ENCODE measurements around the gene PTPRT. TPM values are rescaled to one million over a fixed set of nuclear protein-coding genes. Genes with fewer than 3 reads are reported as not detected.

The PTPRT gene
- total and polyA plus RNA-seq, 4 donors: 0.14 to 2.8 (median 0.40) TPM

DNA sequence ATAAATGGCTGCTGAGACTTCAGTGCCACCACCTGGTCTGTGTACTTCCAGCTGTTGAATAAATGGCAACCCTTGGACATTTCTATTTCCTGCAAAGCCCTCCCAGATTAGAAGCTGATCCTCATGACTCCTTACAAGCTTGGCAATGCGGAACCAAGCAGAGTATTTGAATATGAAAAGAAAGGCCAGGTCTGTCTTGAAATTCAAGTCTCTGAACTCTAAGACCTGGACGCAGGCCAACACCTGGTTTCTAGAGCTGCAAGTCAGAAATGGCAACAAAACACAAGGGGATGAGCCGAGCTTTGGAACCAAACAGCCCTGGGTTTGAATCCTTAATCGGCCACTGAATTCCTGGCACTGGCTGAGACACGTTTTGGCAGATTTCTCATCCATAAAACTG is 353.4 kb downstream of the PTPRT start:
- no peaks in the 10 kb centered on the region for H3K4me1 ChIP-seq (ENCODE audit: control insufficient read depth in 4 of 4, insufficient read depth in 4 of 4, low read length in 3 of 4)
- no peak for TF ChIP-seq NR2F2 (IDR thresholded peaks at IDR 0.05)
- TF ChIP-seq RAD21 (IDR thresholded peaks at IDR 0.05): no peak
- TF ChIP-seq RXRA (IDR thresholded peaks at IDR 0.05): no peak
- no peak for TF ChIP-seq TAF1 (conservative IDR thresholded peaks at IDR 0.05)
- no peak for TF ChIP-seq YY1 (IDR thresholded peaks at IDR 0.05)
- TF ChIP-seq, protein P1, sequence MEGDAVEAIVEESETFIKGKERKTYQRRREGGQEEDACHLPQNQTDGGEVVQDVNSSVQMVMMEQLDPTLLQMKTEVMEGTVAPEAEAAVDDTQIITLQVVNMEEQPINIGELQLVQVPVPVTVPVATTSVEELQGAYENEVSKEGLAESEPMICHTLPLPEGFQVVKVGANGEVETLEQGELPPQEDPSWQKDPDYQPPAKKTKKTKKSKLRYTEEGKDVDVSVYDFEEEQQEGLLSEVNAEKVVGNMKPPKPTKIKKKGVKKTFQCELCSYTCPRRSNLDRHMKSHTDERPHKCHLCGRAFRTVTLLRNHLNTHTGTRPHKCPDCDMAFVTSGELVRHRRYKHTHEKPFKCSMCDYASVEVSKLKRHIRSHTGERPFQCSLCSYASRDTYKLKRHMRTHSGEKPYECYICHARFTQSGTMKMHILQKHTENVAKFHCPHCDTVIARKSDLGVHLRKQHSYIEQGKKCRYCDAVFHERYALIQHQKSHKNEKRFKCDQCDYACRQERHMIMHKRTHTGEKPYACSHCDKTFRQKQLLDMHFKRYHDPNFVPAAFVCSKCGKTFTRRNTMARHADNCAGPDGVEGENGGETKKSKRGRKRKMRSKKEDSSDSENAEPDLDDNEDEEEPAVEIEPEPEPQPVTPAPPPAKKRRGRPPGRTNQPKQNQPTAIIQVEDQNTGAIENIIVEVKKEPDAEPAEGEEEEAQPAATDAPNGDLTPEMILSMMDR (IDR thresholded peaks at IDR 0.05; ENCODE audit: low read depth, low read length, missing input control): no peak
- TF ChIP-seq HNF4G (IDR thresholded peaks at IDR 0.05): no peak
- no peak for TF ChIP-seq FOXA1 (IDR thresholded peaks at IDR 0.05)
- TF ChIP-seq EGR1 (IDR thresholded peaks at IDR 0.05; ENCODE audit: low read depth in 2 of 2): no peak
- TF ChIP-seq, protein P2, sequence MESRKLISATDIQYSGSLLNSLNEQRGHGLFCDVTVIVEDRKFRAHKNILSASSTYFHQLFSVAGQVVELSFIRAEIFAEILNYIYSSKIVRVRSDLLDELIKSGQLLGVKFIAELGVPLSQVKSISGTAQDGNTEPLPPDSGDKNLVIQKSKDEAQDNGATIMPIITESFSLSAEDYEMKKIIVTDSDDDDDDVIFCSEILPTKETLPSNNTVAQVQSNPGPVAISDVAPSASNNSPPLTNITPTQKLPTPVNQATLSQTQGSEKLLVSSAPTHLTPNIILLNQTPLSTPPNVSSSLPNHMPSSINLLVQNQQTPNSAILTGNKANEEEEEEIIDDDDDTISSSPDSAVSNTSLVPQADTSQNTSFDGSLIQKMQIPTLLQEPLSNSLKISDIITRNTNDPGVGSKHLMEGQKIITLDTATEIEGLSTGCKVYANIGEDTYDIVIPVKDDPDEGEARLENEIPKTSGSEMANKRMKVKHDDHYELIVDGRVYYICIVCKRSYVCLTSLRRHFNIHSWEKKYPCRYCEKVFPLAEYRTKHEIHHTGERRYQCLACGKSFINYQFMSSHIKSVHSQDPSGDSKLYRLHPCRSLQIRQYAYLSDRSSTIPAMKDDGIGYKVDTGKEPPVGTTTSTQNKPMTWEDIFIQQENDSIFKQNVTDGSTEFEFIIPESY (IDR thresholded peaks at IDR 0.05): no peak
- no peak for TF ChIP-seq GABPA (IDR thresholded peaks at IDR 0.05 in 1 of 2, conservative IDR thresholded peaks at IDR 0.05 in 1 of 2)
- no peak overlapping the region for H3K9ac ChIP-seq (ENCODE audit: low read depth in 1 of 2, low read length in 2 of 2)
- H3K4me3 ChIP-seq (ENCODE audit: low read depth in 1 of 3, low read length in 3 of 3): no peak overlapping the region
- H3K36me3 ChIP-seq (ENCODE audit: control insufficient read depth in 4 of 4, insufficient read depth in 3 of 4, low read depth in 1 of 4, low read length in 3 of 4): no peaks in the 10 kb centered on the region
- 86% methylated on average over 5 of the region's 5 CpGs for WGBS
- no peak overlapping the region for H3K27ac ChIP-seq (ENCODE audit: low read depth in 1 of 2, low read length in 2 of 2)
- H3K9me3 ChIP-seq (ENCODE audit: control insufficient read depth in 4 of 4, low read length in 3 of 4): no peaks in the 10 kb centered on the region
- no peak for DNase-seq (ENCODE audit: low spot score)
- H3K27me3 ChIP-seq (ENCODE audit: control insufficient read depth in 4 of 4, insufficient read depth in 4 of 4, low read length in 3 of 4): peaks cover 0 to 2% (median 0%) of the 10 kb centered on the region in 4 donors

DNA sequence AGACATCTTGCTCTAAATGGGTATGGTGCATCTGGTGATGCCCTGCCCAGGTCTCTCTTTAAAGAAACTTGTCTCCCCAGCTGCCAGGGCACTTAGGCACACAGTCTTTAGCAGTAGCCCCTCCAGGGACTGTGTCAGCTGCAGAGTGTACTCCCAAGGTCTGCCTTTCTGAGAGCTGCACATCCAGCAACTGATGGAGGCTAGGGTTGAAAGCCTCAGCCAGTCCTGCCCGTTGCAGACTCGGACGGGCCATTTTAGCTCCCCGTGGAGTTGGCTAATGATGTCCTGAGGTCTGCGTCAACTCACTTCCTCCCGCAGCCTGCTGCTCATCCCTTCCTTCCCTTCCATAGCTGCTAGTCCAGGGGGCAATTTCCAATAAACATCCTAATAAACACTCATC is 381.8 kb downstream of the PTPRT start:
- no peak for DNase-seq (ENCODE audit: low spot score)
- Histone ChIP-seq H3K4me3 (ENCODE audit: low read depth in 1 of 3, low read length in 3 of 3) (no peak overlapping the region), H3K27ac (ENCODE audit: low read depth in 1 of 2, low read length in 2 of 2) (no peak overlapping the region), H3K9ac (ENCODE audit: low read depth in 1 of 2, low read length in 2 of 2) (no peak overlapping the region), H3K27me3 (ENCODE audit: control insufficient read depth in 4 of 4, insufficient read depth in 4 of 4, low read length in 3 of 4) (no peaks in the 10 kb centered on the region), H3K36me3 (ENCODE audit: control insufficient read depth in 4 of 4, insufficient read depth in 3 of 4, low read depth in 1 of 4, low read length in 3 of 4) (no peaks in the 10 kb centered on the region), H3K9me3 (ENCODE audit: control insufficient read depth in 4 of 4, low read length in 3 of 4) (no peaks in the 10 kb centered on the region), H3K4me1 (ENCODE audit: control insufficient read depth in 4 of 4, insufficient read depth in 4 of 4, low read length in 3 of 4) (no peaks in the 10 kb centered on the region)
- no peak for TF ChIP-seq GABPA (IDR thresholded peaks at IDR 0.05 in 1 of 2, conservative IDR thresholded peaks at IDR 0.05 in 1 of 2)
- TF ChIP-seq, protein P3, sequence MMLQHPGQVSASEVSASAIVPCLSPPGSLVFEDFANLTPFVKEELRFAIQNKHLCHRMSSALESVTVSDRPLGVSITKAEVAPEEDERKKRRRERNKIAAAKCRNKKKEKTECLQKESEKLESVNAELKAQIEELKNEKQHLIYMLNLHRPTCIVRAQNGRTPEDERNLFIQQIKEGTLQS (IDR thresholded peaks at IDR 0.05): no peak
- TF ChIP-seq HNF4G (IDR thresholded peaks at IDR 0.05): no peak
- TF ChIP-seq, protein P4, sequence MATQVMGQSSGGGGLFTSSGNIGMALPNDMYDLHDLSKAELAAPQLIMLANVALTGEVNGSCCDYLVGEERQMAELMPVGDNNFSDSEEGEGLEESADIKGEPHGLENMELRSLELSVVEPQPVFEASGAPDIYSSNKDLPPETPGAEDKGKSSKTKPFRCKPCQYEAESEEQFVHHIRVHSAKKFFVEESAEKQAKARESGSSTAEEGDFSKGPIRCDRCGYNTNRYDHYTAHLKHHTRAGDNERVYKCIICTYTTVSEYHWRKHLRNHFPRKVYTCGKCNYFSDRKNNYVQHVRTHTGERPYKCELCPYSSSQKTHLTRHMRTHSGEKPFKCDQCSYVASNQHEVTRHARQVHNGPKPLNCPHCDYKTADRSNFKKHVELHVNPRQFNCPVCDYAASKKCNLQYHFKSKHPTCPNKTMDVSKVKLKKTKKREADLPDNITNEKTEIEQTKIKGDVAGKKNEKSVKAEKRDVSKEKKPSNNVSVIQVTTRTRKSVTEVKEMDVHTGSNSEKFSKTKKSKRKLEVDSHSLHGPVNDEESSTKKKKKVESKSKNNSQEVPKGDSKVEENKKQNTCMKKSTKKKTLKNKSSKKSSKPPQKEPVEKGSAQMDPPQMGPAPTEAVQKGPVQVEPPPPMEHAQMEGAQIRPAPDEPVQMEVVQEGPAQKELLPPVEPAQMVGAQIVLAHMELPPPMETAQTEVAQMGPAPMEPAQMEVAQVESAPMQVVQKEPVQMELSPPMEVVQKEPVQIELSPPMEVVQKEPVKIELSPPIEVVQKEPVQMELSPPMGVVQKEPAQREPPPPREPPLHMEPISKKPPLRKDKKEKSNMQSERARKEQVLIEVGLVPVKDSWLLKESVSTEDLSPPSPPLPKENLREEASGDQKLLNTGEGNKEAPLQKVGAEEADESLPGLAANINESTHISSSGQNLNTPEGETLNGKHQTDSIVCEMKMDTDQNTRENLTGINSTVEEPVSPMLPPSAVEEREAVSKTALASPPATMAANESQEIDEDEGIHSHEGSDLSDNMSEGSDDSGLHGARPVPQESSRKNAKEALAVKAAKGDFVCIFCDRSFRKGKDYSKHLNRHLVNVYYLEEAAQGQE (IDR thresholded peaks at IDR 0.05): no peak
- TF ChIP-seq SP1 (IDR thresholded peaks at IDR 0.05): no peak
- WGBS: 73% methylated on average over 6 of the region's 6 CpGs

Measured in liver (tissue), 9 donors.